Colonic mucosa (tissue), 4 donors: ENCODE results near the gene GBGT1. TPM values are rescaled to one million over a fixed set of nuclear protein-coding genes. Genes with fewer than 3 reads are reported as not detected.

ENCODE experiments used
- DNase-seq: peaks from one replicate; pipeline ENCODE4 v3.0.0-alpha.2; 2020
- H3K27ac ChIP-seq: fragments of 200-600 bp; one replicate; pipeline ENCODE4 v1.8.0; 2021
- H3K27me3 ChIP-seq: fragments of 200-600 bp; one replicate; pipeline ENCODE4 v1.8.0; 2021
- H3K36me3 ChIP-seq: fragments of 200-600 bp; one replicate; pipeline ENCODE4 v1.8.0; 2021
- H3K4me1 ChIP-seq: fragments of 200-600 bp; one replicate; pipeline ENCODE4 v1.8.0; 2021; ENCODE audit warnings: mild to moderate bottlenecking
- H3K4me3 ChIP-seq: fragments of 200-600 bp; one replicate; pipeline ENCODE4 v1.8.0; 2021
- H3K9ac ChIP-seq, 2 donors: one replicate each; pipeline ENCODE4 v1.7.0; 2013; ENCODE audit warnings: control low read depth in 2 of 2, low read depth in 2 of 2, low read length in 2 of 2
- H3K9me3 ChIP-seq: fragments of 200-600 bp; one replicate; pipeline ENCODE4 v1.8.0; 2021
- CTCF ChIP-seq: fragments of 200-600 bp; IDR thresholded peaks from one replicate; pipeline ENCODE4 v1.8.0; 2022; ENCODE audit warnings: antibody characterized with exemption, mild to moderate bottlenecking
- intact Hi-C: fragments of 100-400 bp; cut with DNase I; formaldehyde crosslinking; loops from one replicate; pipeline ENCODE4 v1.14.1; 2022
- total RNA-seq, 2 donors: library from RNA; stranded (reverse); fragmentation: NEBNext Ultra II Directional in 1 of 2; extraction: Animal tissue kit (Norgen Biotek cat#: 25700) in 1 of 2; gene quantifications; one replicate each; pipeline ENCODE4 v1.2.1, GENCODE V29; 2021
- donor health status: healthy.
- donor health status: DM: no; HTN: no; CAD: no.
- donor health status: DM: no; HTN: no; CAD: no.

Gene GBGT1
- total RNA-seq, 2 donors from 2014 or later, result 4.6 to 4.8 TPM

- Histone ChIP-seq H3K27me3 (no peaks in the 10 kb centered on the region), H3K4me1 (peaks cover 11% of the 10 kb centered on the region), H3K9ac (no peak overlapping the region), H3K9me3 (no peaks in the 10 kb centered on the region), H3K4me3 (no peak overlapping the region), H3K27ac (no peak overlapping the region), H3K36me3 (peaks cover 32% of the 10 kb centered on the region)
- no peak for DNase-seq
- no peak for TF ChIP-seq CTCF
- intact Hi-C loops, result loop anchor here (10.0 kb wide), 1 partner anchor 65 kb away; no protein-coding TSS in a partner anchor
Observed at GRCh38 chr9:133109931-133110650, 53.6 kb downstream of the GBGT1 start.

GRCh38 chr9:133108794-133109641, 54.7 kb downstream of the GBGT1 start:
- DNase-seq, result no peak
- H3K9me3 ChIP-seq, result no peaks in the 10 kb centered on the region
- H3K27me3 ChIP-seq, result no peaks in the 10 kb centered on the region
- H3K4me3 ChIP-seq, result no peak overlapping the region
- no peak for TF ChIP-seq CTCF
- no peak overlapping the region for H3K27ac ChIP-seq
- H3K4me1 ChIP-seq, result peaks cover 5% of the 10 kb centered on the region
- intact Hi-C loops, result loop anchor here (10.0 kb wide), 1 partner anchor 64 kb away; no protein-coding TSS in a partner anchor
- H3K36me3 ChIP-seq, result peaks cover 32% of the 10 kb centered on the region
- no peak overlapping the region for H3K9ac ChIP-seq

- Histone ChIP-seq H3K4me1 (no peaks in the 10 kb centered on the region), H3K36me3 (peaks cover 32% of the 10 kb centered on the region), H3K9ac (no peak overlapping the region), H3K4me3 (no peak overlapping the region), H3K27me3 (no peaks in the 10 kb centered on the region), H3K27ac (no peak overlapping the region), H3K9me3 (no peaks in the 10 kb centered on the region)
- DNase-seq, result no peak
- no peak for TF ChIP-seq CTCF
- intact Hi-C loops, result loop anchor here (10.0 kb wide), 1 partner anchor 63 kb away; no protein-coding TSS in a partner anchor
Observed at GRCh38 chr9:133107961-133108793, 55.5 kb downstream of the GBGT1 start.

GRCh38 chr9:133107245-133107722, 56.4 kb downstream of the GBGT1 start:
- Histone ChIP-seq H3K27ac (no peak overlapping the region), H3K9ac (no peak overlapping the region), H3K36me3 (peaks cover 37% of the 10 kb centered on the region), H3K27me3 (no peaks in the 10 kb centered on the region), H3K9me3 (no peaks in the 10 kb centered on the region), H3K4me3 (no peak overlapping the region), H3K4me1 (no peaks in the 10 kb centered on the region)
- no peak for TF ChIP-seq CTCF
- no peak for DNase-seq
- intact Hi-C loops, result loop anchor here (10.0 kb wide), 1 partner anchor 62 kb away; no protein-coding TSS in a partner anchor
